ENCODE results near the gene NRCAM. TPM values are rescaled to one million over a fixed set of nuclear protein-coding genes. Genes with fewer than 3 reads are reported as not detected.

NRCAM gene
- total and polyA plus RNA-seq, 10 of the 15 experiments (the other 5 are each of a cell fraction or from before 2014, with no cell fraction given): 0.30 to 2.0 (median 1.0) TPM

DNA sequence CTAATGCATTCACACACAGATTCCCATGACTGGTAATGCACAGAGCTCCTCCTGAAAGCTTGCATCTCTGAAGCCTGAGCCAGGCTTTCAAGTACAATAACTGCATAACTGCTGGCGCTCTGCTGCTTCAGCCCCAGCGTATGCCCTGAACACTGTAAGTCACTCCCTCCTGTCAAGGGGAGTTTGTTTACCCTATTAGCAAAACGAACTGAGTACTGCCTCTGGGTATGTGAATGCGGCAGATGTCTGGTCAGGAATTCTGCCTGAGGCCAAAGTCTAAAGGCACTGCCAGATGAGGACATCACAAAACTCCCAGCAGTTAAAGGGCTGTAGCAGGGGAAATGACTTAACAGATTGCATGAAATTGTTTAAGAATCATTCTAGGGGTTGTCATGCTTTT, 97.7 kb downstream of the NRCAM start:
- Histone ChIP-seq H4K20me1 (ENCODE audit: control insufficient read depth, insufficient read depth) (no peaks in the 10 kb centered on the region), H3K36me3 (ENCODE audit: control insufficient read depth in 2 of 2, insufficient read depth in 2 of 2, low read length in 1 of 2) (no peaks in the 10 kb centered on the region), H3K4me3 (no peak overlapping the region), H3K9ac (ENCODE audit: control insufficient read depth, insufficient read depth, low read length) (no peak overlapping the region), H3K4me1 (ENCODE audit: control insufficient read depth, insufficient read depth, low read length) (no peaks in the 10 kb centered on the region), H3K79me2 (ENCODE audit: control insufficient read depth, insufficient read depth, low read length) (no peaks in the 10 kb centered on the region), H3K9me3 (replicated peaks; ENCODE audit: control insufficient read depth, insufficient read depth, low read length) (no peaks in the 10 kb centered on the region; the same call in 2 of the 3 replicates), H2AFZ (ENCODE audit: control insufficient read depth, low read depth, low read length) (no peak overlapping the region), H3K4me2 (ENCODE audit: control insufficient read depth, insufficient read depth) (no peak overlapping the region), H3K27me3 (replicated peaks in 1 of 2; ENCODE audit: control insufficient read depth in 2 of 2, insufficient read depth in 2 of 2, low read length in 1 of 2) (no peaks in the 10 kb centered on the region; a peak in 1 of 4 replicates), H3K27ac (ENCODE audit: control insufficient read depth, insufficient read depth) (no peak overlapping the region)
- BruUV-seq (replicated peaks): no TSS peak
- ATAC-seq: no peak
- RAD21 ChIA-PET (ENCODE audit: unreplicated experiment): no interaction called here
- no peak for DNase-seq (ENCODE audit: low read depth, low spot score)
- TF ChIP-seq HCFC1 (IDR thresholded peaks at IDR 0.05; ENCODE audit: low read length) (no peak), SREBF1 (IDR thresholded peaks at IDR 0.05; ENCODE audit: low read length) (no peak), ZBTB11 (CRISPR knock-in tag; IDR thresholded peaks at IDR 0.05) (no peak), NKRF (conservative IDR thresholded peaks at IDR 0.05) (no peak), ZNF274 (IDR thresholded peaks at IDR 0.05; ENCODE audit: insufficient read depth, insufficient read length) (no peak), BHLHE40 (IDR thresholded peaks at IDR 0.05; ENCODE audit: borderline replicate concordance in 1 of 2, low read depth in 2 of 2, low read length in 1 of 2) (no peak), EED (IDR thresholded peaks at IDR 0.05; ENCODE audit: low read depth) (no peak), SREBF2 (IDR thresholded peaks at IDR 0.05; ENCODE audit: low read length) (no peak), SMAD5 (IDR thresholded peaks at IDR 0.05; ENCODE audit: low read depth) (no peak), MXI1 (IDR thresholded peaks at IDR 0.05; ENCODE audit: low read depth, low read length) (no peak), TARDBP (IDR thresholded peaks at IDR 0.05; ENCODE audit: borderline replicate concordance) (no peak)
- TF ChIP-seq, protein P1, sequence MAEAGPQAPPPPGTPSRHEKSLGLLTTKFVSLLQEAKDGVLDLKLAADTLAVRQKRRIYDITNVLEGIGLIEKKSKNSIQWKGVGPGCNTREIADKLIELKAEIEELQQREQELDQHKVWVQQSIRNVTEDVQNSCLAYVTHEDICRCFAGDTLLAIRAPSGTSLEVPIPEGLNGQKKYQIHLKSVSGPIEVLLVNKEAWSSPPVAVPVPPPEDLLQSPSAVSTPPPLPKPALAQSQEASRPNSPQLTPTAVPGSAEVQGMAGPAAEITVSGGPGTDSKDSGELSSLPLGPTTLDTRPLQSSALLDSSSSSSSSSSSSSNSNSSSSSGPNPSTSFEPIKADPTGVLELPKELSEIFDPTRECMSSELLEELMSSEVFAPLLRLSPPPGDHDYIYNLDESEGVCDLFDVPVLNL (IDR thresholded peaks at IDR 0.05; ENCODE audit: low read depth, low read length): no peak
- TF ChIP-seq, protein P2, sequence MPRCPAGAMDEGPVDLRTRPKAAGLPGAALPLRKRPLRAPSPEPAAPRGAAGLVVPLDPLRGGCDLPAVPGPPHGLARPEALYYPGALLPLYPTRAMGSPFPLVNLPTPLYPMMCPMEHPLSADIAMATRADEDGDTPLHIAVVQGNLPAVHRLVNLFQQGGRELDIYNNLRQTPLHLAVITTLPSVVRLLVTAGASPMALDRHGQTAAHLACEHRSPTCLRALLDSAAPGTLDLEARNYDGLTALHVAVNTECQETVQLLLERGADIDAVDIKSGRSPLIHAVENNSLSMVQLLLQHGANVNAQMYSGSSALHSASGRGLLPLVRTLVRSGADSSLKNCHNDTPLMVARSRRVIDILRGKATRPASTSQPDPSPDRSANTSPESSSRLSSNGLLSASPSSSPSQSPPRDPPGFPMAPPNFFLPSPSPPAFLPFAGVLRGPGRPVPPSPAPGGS (IDR thresholded peaks at IDR 0.05; ENCODE audit: borderline replicate concordance, insufficient read depth, low read depth, low read length, poor library complexity, severe bottlenecking): no peak
- 64% methylated on average over 4 of the region's 4 CpGs for WGBS (ENCODE audit: insufficient coverage, insufficient replicate concordance, low lambda C conversion rate, missing lambda C conversion rate)
- FAIRE-seq: no peak
- in situ Hi-C loops (cut with MboI) (no loop called here), intact Hi-C loops (cut with micrococcal nuclease; ENCODE audit: unreplicated experiment) (no loop called here)
- POLR2A ChIA-PET: interaction anchor here (0.5 kb wide), 1 partner anchor 12 kb away, joined by 5 read pairs; no protein-coding TSS in a partner anchor
- SMC1A ChIA-PET (ENCODE audit: uncharacterized antibody, unreplicated experiment): no interaction called here
- CTCF ChIA-PET: interaction anchor here (0.9 kb wide), 1 partner anchor 31 kb away, joined by 4 read pairs; no protein-coding TSS in a partner anchor
